Measurements from ENCODE around the gene TCF7L2. TPM values are rescaled to one million over a fixed set of nuclear protein-coding genes. Genes with fewer than 3 reads are reported as not detected.

TCF7L2 gene
- total RNA-seq, 6 experiments from 2014 or later, result 14.6 to 18.1 (median 16.2) TPM

DNA sequence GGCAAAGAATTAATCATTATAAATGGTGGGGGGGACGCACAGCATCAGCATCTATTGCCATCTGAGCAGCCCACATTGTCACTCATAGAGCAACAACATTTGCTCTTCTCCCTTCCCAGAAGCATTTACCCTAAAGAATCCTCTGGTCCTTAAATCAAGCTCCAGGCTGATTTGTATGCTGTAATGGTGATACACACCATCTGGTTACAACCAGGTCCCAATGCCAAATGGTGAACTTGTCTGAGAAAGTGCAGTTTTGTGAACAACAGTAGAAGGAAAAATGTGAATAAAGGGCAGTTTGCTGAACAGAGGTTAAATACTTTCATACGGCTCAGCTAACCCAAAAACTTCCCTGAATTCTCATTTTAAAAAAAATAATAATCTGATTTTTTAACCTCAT, 38.8 kb upstream of the TCF7L2 start:
- Mint-ChIP-seq H3K4me1 (ENCODE audit: low read depth) (peaks cover 24% of the 10 kb centered on the region), H3K9me3 (no peaks in the 10 kb centered on the region), H3K4me3 (no peak overlapping the region), H3K36me3 (ENCODE audit: low read depth) (no peaks in the 10 kb centered on the region), H3K27ac (no peak overlapping the region), H3K27me3 (ENCODE audit: insufficient read depth) (peaks cover 7% of the 10 kb centered on the region)
- TF ChIP-seq, protein P1, sequence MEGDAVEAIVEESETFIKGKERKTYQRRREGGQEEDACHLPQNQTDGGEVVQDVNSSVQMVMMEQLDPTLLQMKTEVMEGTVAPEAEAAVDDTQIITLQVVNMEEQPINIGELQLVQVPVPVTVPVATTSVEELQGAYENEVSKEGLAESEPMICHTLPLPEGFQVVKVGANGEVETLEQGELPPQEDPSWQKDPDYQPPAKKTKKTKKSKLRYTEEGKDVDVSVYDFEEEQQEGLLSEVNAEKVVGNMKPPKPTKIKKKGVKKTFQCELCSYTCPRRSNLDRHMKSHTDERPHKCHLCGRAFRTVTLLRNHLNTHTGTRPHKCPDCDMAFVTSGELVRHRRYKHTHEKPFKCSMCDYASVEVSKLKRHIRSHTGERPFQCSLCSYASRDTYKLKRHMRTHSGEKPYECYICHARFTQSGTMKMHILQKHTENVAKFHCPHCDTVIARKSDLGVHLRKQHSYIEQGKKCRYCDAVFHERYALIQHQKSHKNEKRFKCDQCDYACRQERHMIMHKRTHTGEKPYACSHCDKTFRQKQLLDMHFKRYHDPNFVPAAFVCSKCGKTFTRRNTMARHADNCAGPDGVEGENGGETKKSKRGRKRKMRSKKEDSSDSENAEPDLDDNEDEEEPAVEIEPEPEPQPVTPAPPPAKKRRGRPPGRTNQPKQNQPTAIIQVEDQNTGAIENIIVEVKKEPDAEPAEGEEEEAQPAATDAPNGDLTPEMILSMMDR (IDR thresholded peaks at IDR 0.05), result no peak
- DNase-seq, result no peak

DNA sequence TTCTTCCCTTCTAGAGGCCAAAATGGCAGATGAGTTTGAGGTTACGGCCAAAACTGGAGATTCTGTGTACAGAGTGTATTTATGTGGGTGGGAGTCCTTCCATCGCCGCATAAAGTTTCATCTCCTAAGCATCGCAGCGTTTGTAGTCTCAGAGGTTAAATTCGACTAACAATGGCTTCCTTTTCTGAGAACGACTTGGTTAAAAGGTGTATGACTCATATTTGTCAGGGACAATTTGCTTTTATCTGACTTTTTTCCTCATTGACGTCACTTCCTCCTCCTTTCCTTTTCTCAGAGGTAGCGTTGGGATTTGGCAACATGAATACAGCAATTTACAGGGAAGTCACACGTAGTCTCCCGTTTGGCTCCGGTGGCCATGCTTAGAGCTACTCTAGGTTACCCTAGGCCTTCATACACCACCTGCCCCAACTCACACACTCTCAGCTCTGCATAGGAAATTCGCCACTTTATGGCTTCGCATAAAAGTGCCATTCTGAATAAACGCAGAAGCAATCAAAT, 37.6 kb upstream of the TCF7L2 start:
- TF ChIP-seq, protein P1 (IDR thresholded peaks at IDR 0.05), result no peak
- Mint-ChIP-seq H3K9me3 (no peaks in the 10 kb centered on the region), H3K4me1 (ENCODE audit: low read depth) (peaks cover 27% of the 10 kb centered on the region), H3K36me3 (ENCODE audit: low read depth) (no peaks in the 10 kb centered on the region), H3K4me3 (no peak overlapping the region), H3K27ac (no peak overlapping the region), H3K27me3 (ENCODE audit: insufficient read depth) (peaks cover 5% of the 10 kb centered on the region)
- no peak for DNase-seq

DNA sequence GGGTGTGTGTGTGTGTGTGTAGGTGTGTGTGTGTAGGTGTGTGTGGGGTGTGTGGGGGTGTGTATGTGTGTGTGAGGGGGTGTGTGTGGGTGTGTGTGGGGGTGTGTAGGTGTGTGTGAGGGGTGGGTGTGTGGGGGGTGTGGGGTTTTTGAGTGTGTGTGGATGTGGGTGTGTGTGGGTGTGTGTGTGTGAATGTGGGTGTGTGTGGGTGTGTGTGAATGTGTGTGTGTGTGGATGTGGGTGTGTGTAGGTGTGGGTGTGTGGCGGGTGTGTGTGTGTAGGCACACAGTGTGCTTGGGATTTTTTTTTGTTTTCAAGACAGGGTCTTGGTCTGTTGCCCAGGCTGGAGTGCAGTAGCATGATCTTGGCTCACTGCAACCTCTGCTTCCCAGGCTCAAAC, 36.8 kb upstream of the TCF7L2 start:
- H3K4me3 Mint-ChIP-seq, result no peak overlapping the region
- H3K27ac Mint-ChIP-seq, result no peak overlapping the region
- TF ChIP-seq, protein P1 (IDR thresholded peaks at IDR 0.05), result no peak
- DNase-seq, result no peak
- H3K9me3 Mint-ChIP-seq, result no peaks in the 10 kb centered on the region
- peaks cover 27% of the 10 kb centered on the region for H3K4me1 Mint-ChIP-seq (ENCODE audit: low read depth)
- H3K36me3 Mint-ChIP-seq (ENCODE audit: low read depth), result no peaks in the 10 kb centered on the region
- peaks cover 5% of the 10 kb centered on the region for H3K27me3 Mint-ChIP-seq (ENCODE audit: insufficient read depth)

DNA sequence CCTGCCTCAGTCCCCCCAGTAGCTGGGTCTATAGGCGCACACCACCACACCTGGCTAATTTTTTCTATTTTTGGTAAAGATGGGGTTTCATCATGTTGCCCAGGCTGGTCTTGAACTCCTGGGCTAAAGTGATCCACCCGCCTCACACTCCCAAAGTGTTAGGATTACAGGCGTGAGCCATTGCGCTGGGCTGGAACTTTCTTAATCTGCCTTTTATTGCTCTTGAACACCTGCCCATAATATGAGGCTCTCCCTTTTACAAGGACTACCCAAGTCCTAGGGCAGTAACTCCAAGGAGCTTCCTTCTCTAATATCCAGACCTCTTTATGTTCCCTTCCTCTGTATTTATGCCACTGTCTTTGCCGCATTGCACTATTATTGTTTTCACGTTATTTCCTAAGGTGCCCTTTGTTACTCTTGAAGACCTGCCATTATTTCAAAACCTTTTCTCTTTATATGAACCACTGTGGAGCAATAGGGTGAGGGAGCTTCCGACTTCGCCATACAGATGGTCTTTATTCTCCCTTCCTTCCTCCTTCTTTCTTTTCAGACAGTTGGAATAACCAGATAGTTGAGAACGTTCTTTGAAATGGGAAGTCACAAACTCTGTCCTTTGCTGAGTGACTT, 36.3 kb upstream of the TCF7L2 start:
- Mint-ChIP-seq H3K27me3 (ENCODE audit: insufficient read depth) (peaks cover 5% of the 10 kb centered on the region), H3K4me3 (no peak overlapping the region), H3K36me3 (ENCODE audit: low read depth) (no peaks in the 10 kb centered on the region), H3K4me1 (ENCODE audit: low read depth) (peaks cover 28% of the 10 kb centered on the region), H3K9me3 (no peaks in the 10 kb centered on the region), H3K27ac (no peak overlapping the region)
- TF ChIP-seq, protein P1 (IDR thresholded peaks at IDR 0.05), result no peak
- DNase-seq, result no peak

DNA sequence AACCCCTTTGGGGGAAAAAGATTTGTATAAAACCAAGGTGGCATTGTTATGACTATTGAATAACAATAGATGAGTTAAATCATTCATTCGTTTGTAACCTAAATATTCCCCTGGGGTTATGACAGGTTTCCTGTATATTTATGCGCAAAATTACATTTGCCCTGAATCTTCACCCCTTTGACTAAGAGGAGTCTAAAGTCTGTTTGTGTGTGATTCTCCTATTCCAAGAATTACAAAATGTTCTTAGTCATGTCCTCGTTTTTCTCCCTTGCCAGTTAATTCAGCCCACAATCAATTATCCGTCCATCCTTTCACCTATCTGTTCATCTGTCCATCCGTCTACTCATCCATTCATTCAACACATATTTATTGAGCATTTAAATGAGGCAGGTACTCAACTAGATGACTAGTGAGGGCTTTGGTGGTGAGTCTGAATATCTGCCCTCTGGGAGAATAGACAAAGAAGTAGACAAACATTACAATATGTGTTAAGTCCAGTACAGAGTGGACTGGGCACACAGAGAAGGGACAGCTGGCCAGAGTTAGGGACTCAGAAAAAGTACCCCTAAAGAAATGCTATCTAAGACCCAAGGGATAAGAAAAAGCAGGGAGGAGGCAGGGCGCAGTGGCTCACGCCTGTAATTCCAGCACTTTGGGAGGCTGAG, 35.6 kb upstream of the TCF7L2 start:
- H3K36me3 Mint-ChIP-seq (ENCODE audit: low read depth), result no peaks in the 10 kb centered on the region
- no peaks in the 10 kb centered on the region for H3K9me3 Mint-ChIP-seq
- TF ChIP-seq, protein P1 (IDR thresholded peaks at IDR 0.05), result no peak
- H3K4me3 Mint-ChIP-seq, result no peak overlapping the region
- no peak overlapping the region for H3K27ac Mint-ChIP-seq
- peaks cover 34% of the 10 kb centered on the region for H3K4me1 Mint-ChIP-seq (ENCODE audit: low read depth)
- peaks cover 5% of the 10 kb centered on the region for H3K27me3 Mint-ChIP-seq (ENCODE audit: insufficient read depth)
- DNase-seq, result no peak

Measured in HFFc6 (cell line).